ENCODE measurements around the gene DLX6.

DLX6 gene

DNA sequence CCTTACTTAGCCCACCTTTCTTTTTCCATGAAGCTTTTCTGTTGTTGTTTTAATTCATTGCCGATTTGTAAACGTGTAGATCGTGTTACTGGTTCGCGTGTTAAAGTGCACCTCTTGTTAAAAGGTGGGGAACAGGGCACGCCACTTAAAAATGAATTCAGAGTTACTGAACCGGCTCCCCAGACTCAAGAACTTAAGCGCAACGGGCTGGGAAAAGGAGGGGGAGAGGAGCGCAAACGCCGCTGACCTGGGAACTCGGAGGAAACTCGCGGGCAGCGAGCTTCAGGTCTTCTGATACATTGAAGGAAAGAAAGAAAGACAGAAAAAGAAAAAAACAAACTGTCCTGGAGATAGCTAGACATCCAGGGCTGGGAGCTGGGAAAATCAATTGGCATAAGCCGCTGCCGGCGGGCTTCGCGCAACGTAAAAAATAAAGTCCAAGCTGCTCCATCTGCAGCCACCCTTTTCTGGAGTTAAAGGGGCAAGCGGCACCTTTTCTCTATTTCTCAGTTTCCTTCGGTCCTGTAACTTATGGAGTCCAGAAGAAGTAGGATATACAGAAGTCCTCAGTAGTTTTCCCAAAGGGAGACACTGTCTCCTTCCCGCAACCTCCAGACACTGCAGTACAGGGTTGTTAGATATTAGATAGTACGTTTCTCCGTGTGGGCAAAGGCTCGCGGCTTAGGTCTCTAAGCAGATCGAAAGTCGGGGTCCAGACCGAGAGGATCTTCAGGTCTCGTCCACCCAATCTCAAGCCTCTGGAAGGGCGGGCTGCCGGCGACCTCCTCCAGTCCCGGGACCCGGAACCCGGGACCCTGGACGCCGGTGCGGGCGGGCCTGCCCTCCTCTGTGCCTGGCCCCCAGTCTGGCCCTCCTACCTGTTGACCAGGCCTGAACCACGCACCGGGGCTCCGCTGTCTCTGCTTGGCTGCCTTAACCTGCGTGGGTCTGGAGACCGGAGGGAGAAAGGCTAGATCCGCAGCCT, 1.8 kb upstream of the DLX6 start:
- H3K27ac ChIP-seq (ENCODE audit: low read length), result no peak overlapping the region
- H3K4me3 ChIP-seq (ENCODE audit: low read length), result no peak overlapping the region
- no peak for DNase-seq (ENCODE audit: low read depth, low spot score)
- no CpG with 5 or more reads among the region's 49 CpGs for WGBS (ENCODE audit: insufficient coverage, insufficient read length)
- H3K9me3 ChIP-seq (ENCODE audit: control insufficient read depth, insufficient read depth, low read length), result no peaks in the 10 kb centered on the region
- peaks cover 5% of the 10 kb centered on the region for H3K4me1 ChIP-seq (ENCODE audit: control insufficient read depth, insufficient read depth, low read length)
- H3K27me3 ChIP-seq (ENCODE audit: control insufficient read depth, insufficient read depth, low read length), result peaks cover 70% of the 10 kb centered on the region
- no peaks in the 10 kb centered on the region for H3K36me3 ChIP-seq (ENCODE audit: control insufficient read depth, insufficient read depth, low read length)

DNA sequence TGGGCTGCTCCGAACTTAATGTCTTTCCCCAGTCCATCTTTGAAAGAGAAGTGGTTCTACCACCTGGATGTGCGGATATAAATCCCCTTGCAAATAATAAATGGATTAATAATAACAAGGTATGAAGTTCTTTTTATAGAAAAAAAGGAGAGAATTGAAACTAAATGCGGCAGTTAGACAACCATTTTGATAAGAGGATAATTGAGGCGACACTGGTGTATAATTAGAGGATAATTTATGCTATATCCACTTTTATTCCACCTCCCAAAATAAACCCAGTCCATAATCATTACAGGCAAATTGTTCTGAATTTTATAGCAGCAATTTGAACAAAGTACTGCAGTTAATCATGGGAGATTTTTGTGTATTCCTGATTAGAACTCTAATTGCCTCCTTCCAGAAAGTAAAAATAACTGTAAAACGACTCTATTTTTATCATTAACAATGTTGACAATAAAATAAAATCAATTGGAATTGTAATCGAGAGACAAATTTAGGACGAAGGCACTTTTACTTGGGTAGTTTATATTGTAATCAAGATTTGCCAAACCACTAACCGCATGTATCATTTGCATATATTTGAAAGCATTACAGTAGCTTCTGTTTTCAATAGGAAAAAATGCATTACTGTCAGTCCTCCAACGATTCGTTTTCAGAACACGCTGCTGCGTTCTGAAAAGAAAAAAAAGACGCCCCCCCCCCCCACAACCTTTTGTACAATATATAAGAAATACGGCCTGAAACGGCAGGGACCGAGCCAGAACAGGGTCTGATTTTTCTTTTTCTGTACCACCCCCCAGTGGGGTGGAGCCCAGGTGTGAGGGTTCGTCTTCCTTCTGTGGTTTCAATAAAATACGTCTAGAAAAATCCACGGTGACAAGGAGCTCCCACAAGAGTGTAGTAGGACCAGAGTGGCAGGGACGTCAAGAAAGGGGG, 838 bp upstream of the DLX6 start:
- no peaks in the 10 kb centered on the region for H3K9me3 ChIP-seq (ENCODE audit: control insufficient read depth, insufficient read depth, low read length)
- H3K4me1 ChIP-seq (ENCODE audit: control insufficient read depth, insufficient read depth, low read length), result peaks cover 5% of the 10 kb centered on the region
- peak overlapping the region; percentile 10; the same call in 1 of the 2 replicates for H3K4me3 ChIP-seq (ENCODE audit: low read length)
- WGBS (ENCODE audit: insufficient coverage, insufficient read length), result no CpG with 5 or more reads among the region's 20 CpGs
- H3K36me3 ChIP-seq (ENCODE audit: control insufficient read depth, insufficient read depth, low read length), result no peaks in the 10 kb centered on the region
- peaks cover 70% of the 10 kb centered on the region for H3K27me3 ChIP-seq (ENCODE audit: control insufficient read depth, insufficient read depth, low read length)
- H3K27ac ChIP-seq (ENCODE audit: low read length), result no peak overlapping the region
- no peak for DNase-seq (ENCODE audit: low read depth, low spot score)

GRCh38 chr7:97006055-97006815, 882 bp downstream of the DLX6 start:
- no peak overlapping the region for H3K27ac ChIP-seq (ENCODE audit: low read length)
- H3K4me3 ChIP-seq (ENCODE audit: low read length), result peak overlapping the region; percentile 29; the same call in 1 of the 2 replicates
- H3K27me3 ChIP-seq (ENCODE audit: control insufficient read depth, insufficient read depth, low read length), result peaks cover 72% of the 10 kb centered on the region
- H3K36me3 ChIP-seq (ENCODE audit: control insufficient read depth, insufficient read depth, low read length), result no peaks in the 10 kb centered on the region
- no CpG with 5 or more reads among the region's 83 CpGs for WGBS (ENCODE audit: insufficient coverage, insufficient read length)
- H3K4me1 ChIP-seq (ENCODE audit: control insufficient read depth, insufficient read depth, low read length), result peaks cover 3% of the 10 kb centered on the region
- no peak for DNase-seq (ENCODE audit: low read depth, low spot score)
- no peaks in the 10 kb centered on the region for H3K9me3 ChIP-seq (ENCODE audit: control insufficient read depth, insufficient read depth, low read length)

DNA sequence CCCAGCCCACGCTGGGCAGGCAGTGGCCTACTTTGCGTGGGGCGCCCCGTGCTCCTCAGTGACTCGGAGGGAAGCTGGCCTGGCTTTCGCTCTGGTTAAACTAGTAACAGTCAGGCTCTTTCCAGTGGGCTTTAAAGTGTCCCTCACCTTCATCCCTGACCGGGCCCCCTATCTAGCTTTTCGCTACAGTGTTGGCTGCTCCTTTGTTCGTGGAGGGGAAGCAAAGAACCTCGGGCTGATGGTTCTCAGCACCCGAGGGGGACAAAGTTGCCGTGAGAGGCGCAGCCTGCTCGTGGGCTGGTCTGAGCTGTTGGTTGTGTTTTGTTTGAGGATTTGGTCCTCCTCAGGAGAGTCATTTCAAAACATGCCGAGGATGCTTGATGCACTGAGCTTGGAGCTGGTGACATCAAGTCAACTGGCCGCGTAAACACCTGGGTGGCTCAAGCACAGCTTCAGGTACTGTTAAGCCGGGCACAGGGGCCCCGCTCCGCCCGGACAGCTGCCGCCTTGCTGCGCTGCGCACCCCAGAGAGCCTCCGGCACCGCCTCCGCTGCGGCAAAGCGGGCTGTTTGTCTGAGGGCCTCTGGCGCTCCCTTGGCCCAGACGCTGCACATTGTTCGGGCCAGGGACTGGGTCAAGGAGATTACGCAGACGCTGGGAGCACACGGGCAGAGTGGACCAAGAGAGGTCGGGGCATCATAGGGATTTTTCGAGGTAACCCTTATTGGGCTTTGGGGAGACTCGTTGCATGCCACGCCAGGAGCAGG, 1.6 kb downstream of the DLX6 start:
- WGBS (ENCODE audit: insufficient coverage, insufficient read length), result no CpG with 5 or more reads among the region's 39 CpGs
- peaks cover 79% of the 10 kb centered on the region for H3K27me3 ChIP-seq (ENCODE audit: control insufficient read depth, insufficient read depth, low read length)
- peaks cover 2% of the 10 kb centered on the region; the same call in 1 of the 2 replicates for H3K4me1 ChIP-seq (ENCODE audit: control insufficient read depth, insufficient read depth, low read length)
- H3K27ac ChIP-seq (ENCODE audit: low read length), result no peak overlapping the region
- H3K4me3 ChIP-seq (ENCODE audit: low read length), result peak overlapping the region; percentile 29; the same call in 1 of the 2 replicates
- H3K9me3 ChIP-seq (ENCODE audit: control insufficient read depth, insufficient read depth, low read length), result no peaks in the 10 kb centered on the region
- no peaks in the 10 kb centered on the region for H3K36me3 ChIP-seq (ENCODE audit: control insufficient read depth, insufficient read depth, low read length)
- no peak for DNase-seq (ENCODE audit: low read depth, low spot score)

DNA sequence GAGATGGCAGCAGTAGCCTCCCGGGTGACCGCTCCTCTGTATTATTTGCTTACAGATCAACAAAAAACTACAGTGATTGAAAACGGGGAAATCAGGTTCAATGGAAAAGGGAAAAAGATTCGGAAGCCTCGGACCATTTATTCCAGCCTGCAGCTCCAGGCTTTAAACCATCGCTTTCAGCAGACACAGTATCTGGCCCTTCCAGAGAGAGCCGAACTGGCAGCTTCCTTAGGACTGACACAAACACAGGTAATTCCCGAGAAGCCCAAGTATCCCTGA, 2.2 kb downstream of the DLX6 start:
- Histone ChIP-seq H3K4me3 (ENCODE audit: low read length) (no peak overlapping the region), H3K9me3 (ENCODE audit: control insufficient read depth, insufficient read depth, low read length) (no peaks in the 10 kb centered on the region), H3K27me3 (ENCODE audit: control insufficient read depth, insufficient read depth, low read length) (peaks cover 78% of the 10 kb centered on the region), H3K36me3 (ENCODE audit: control insufficient read depth, insufficient read depth, low read length) (no peaks in the 10 kb centered on the region), H3K27ac (ENCODE audit: low read length) (no peak overlapping the region), H3K4me1 (ENCODE audit: control insufficient read depth, insufficient read depth, low read length) (peaks cover 2% of the 10 kb centered on the region; the same call in 1 of the 2 replicates)
- WGBS (ENCODE audit: insufficient coverage, insufficient read length), result no CpG with 5 or more reads among the region's 8 CpGs
- no peak for DNase-seq (ENCODE audit: low read depth, low spot score)

DNA sequence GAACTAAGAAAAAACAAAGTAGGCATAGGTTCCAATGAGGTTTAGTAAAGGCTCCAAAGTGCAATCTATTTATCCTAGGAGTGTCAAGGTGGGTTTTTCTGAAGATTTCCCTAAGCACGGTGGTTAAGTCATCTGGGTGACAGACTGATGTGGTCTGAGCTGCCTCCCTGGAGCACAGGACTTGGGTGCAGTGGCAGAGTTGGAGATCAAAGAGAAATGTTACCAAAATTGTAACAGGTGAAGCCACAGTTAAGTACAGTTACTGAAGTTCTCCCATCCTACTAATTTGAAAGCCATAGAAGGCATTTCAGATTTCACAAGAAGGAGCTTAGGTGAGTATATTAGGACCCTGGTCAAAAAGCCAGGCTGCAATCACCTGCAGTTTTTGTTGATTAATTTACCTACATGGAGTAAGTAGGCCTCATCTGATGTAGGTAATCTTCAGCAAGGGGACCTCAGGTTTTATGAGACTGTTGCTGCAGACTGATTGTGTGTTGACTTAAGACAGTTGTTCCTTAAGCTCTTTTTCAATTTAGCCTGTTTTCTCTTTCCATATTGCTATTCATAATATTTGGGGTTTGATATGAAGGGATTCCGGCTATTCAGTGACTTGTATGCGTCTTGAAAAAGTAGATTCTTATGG, 3.0 kb downstream of the DLX6 start:
- no peaks in the 10 kb centered on the region for H3K9me3 ChIP-seq (ENCODE audit: control insufficient read depth, insufficient read depth, low read length)
- no peaks in the 10 kb centered on the region for H3K36me3 ChIP-seq (ENCODE audit: control insufficient read depth, insufficient read depth, low read length)
- no peak overlapping the region for H3K4me3 ChIP-seq (ENCODE audit: low read length)
- H3K4me1 ChIP-seq (ENCODE audit: control insufficient read depth, insufficient read depth, low read length), result peaks cover 2% of the 10 kb centered on the region; the same call in 1 of the 2 replicates
- no CpG with 5 or more reads among the region's 3 CpGs for WGBS (ENCODE audit: insufficient coverage, insufficient read length)
- peaks cover 77% of the 10 kb centered on the region for H3K27me3 ChIP-seq (ENCODE audit: control insufficient read depth, insufficient read depth, low read length)
- no peak overlapping the region for H3K27ac ChIP-seq (ENCODE audit: low read length)
- DNase-seq (ENCODE audit: low read depth, low spot score), result no peak

GRCh38 chr7:97009753-97010732, 4.7 kb downstream of the DLX6 start:
- Histone ChIP-seq H3K9me3 (ENCODE audit: control insufficient read depth, insufficient read depth, low read length) (no peaks in the 10 kb centered on the region), H3K4me1 (ENCODE audit: control insufficient read depth, insufficient read depth, low read length) (peaks cover 2% of the 10 kb centered on the region; the same call in 1 of the 2 replicates), H3K27me3 (ENCODE audit: control insufficient read depth, insufficient read depth, low read length) (peaks cover 82% of the 10 kb centered on the region), H3K36me3 (ENCODE audit: control insufficient read depth, insufficient read depth, low read length) (no peaks in the 10 kb centered on the region), H3K4me3 (ENCODE audit: low read length) (no peak overlapping the region), H3K27ac (ENCODE audit: low read length) (no peak overlapping the region)
- DNase-seq (ENCODE audit: low read depth, low spot score), result no peak
- WGBS (ENCODE audit: insufficient coverage, insufficient read length), result no CpG with 5 or more reads among the region's 18 CpGs

DNA sequence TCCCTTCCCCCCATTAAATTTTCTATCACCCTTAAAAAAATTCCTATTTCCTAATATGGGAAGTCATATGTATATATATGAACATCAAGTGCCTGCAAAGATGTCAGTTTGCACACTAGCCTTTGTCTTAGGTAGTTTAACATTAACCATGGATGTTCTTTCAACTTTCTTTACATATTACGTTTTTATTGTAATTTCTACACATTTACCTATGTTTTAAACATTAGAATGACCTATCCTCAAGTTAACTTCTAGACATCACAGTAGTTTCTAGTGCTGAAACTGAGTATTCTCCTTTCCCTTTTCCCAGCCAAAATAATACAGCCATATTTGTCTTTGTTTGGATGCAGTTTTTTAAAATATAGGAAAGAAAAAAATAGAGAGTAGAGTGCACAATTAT, 5.8 kb downstream of the DLX6 start:
- no CpG with 5 or more reads among the region's 1 CpG for WGBS (ENCODE audit: insufficient coverage, insufficient read length)
- H3K36me3 ChIP-seq (ENCODE audit: control insufficient read depth, insufficient read depth, low read length), result no peaks in the 10 kb centered on the region
- H3K4me1 ChIP-seq (ENCODE audit: control insufficient read depth, insufficient read depth, low read length), result peaks cover 2% of the 10 kb centered on the region; the same call in 1 of the 2 replicates
- H3K9me3 ChIP-seq (ENCODE audit: control insufficient read depth, insufficient read depth, low read length), result no peaks in the 10 kb centered on the region
- no peak for DNase-seq (ENCODE audit: low read depth, low spot score)
- H3K27ac ChIP-seq (ENCODE audit: low read length), result no peak overlapping the region
- peaks cover 92% of the 10 kb centered on the region for H3K27me3 ChIP-seq (ENCODE audit: control insufficient read depth, insufficient read depth, low read length)
- H3K4me3 ChIP-seq (ENCODE audit: low read length), result no peak overlapping the region
